ENCODE data around the gene CNTFR. TPM values are rescaled to one million over a fixed set of nuclear protein-coding genes. Genes with fewer than 3 reads are reported as not detected.

The CNTFR gene
- total and polyA plus RNA-seq, 3 experiments from 2014 or later, result not detected

DNA sequence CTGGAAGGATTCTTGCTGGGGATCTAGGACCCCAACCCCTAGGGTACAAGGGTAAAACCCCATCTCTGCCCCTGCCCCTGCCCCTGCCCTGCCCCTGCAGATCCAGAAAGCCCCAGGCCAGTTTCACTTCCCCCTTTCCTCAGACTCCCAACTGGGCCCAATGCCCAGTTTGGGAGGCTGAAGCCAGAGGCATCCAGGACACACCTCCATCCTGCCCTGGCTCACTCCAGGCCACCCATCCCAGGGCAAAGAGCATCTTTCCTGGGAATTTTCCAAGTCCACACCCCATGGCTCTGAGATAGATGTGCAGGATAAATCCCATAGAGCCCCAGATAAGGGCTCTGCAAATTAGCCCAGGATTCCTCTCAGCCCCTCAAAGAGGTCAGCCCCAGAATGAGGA is 17.4 kb downstream of the CNTFR start:
- H3K9me3 ChIP-seq (ENCODE audit: low read length), result no peaks in the 10 kb centered on the region
- POLR2A ChIA-PET, result no interaction called here
- H3K4me1 ChIP-seq (ENCODE audit: insufficient read depth, low read length), result no peaks in the 10 kb centered on the region
- peaks cover 0 to 4% (median 0%) of the 10 kb centered on the region in 3 donors for H3K4me1 Mint-ChIP-seq
- no peak overlapping the region for H3K27ac ChIP-seq (ENCODE audit: low read depth, low read length)
- DNase-seq, result no peak
- H3K4me3 Mint-ChIP-seq, result no peak overlapping the region
- H3K27me3 Mint-ChIP-seq, result peaks cover 22 to 58% of the 10 kb centered on the region in 2 donors
- no peaks in the 10 kb centered on the region for H3K36me3 Mint-ChIP-seq
- no peak overlapping the region for H3K27ac Mint-ChIP-seq
- peaks cover 2% of the 10 kb centered on the region for H3K27me3 ChIP-seq (ENCODE audit: insufficient read depth, low read length, poor library complexity, severe bottlenecking)
- H3K4me3 ChIP-seq (ENCODE audit: low read length), result no peak overlapping the region
- no peaks in the 10 kb centered on the region for H3K9me3 Mint-ChIP-seq
- H3K36me3 ChIP-seq (ENCODE audit: insufficient read depth, low read length), result no peaks in the 10 kb centered on the region
- CTCF ChIA-PET, result no interaction called here

- H3K36me3 Mint-ChIP-seq, result no peaks in the 10 kb centered on the region
- peaks cover 23 to 61% of the 10 kb centered on the region in 2 donors for H3K27me3 Mint-ChIP-seq
- no peaks in the 10 kb centered on the region for H3K36me3 ChIP-seq (ENCODE audit: insufficient read depth, low read length)
Measured at GRCh38 chr9:34571481-34571810, 18.1 kb downstream of the CNTFR start.

DNA sequence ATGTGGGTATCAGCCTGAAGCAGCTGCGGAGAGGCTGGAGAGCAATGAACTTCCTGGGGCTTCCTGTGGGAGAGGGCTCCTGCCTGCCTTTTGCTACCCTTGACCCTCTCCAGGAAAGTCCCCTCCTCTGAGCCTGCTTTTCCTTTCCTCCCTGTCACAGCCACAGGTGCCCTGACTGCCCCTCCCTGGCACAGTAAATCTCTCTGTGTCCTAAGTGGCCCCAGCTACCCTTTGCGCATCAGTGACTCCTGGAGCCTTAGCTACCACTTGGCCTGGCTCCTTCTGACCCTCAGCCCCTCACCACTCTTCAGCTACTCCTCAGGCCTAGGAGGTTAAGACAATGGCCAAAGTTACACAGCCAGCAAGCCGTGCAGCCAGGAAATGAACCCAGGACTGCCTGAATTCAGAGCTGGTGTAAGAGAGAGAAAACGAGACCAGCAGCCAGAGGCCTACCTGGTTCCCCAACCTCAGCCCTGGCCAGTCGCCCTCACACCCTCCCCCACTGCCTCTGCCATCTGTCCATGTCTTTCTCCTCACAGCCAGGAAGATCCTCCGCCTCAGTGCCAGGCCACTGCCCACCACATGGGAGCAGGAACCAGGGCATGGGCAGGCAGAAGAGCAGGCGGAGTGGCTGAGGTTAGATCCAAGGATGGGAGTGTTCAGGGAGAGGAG is 18.6 kb downstream of the CNTFR start:
- Histone ChIP-seq H3K4me3 (ENCODE audit: low read length) (no peak overlapping the region), H3K27ac (ENCODE audit: low read depth, low read length) (no peak overlapping the region), H3K27me3 (ENCODE audit: insufficient read depth, low read length, poor library complexity, severe bottlenecking) (peaks cover 2% of the 10 kb centered on the region), H3K4me1 (ENCODE audit: insufficient read depth, low read length) (no peaks in the 10 kb centered on the region), H3K36me3 (ENCODE audit: insufficient read depth, low read length) (no peaks in the 10 kb centered on the region), H3K9me3 (ENCODE audit: low read length) (no peaks in the 10 kb centered on the region)
- Mint-ChIP-seq H3K27me3 (peaks cover 20 to 57% of the 10 kb centered on the region in 2 donors), H3K4me3 (no peak overlapping the region), H3K27ac (peak overlapping the region in 1 of 8 donors; percentile 62), H3K36me3 (no peaks in the 10 kb centered on the region), H3K9me3 (no peaks in the 10 kb centered on the region), H3K4me1 (no peaks in the 10 kb centered on the region)
- ChIA-PET POLR2A (no interaction called here), CTCF (no interaction called here)
- no peak for DNase-seq

More at GRCh38 chr9:34571481-34571810, 18.1 kb downstream of the CNTFR start:
- Histone ChIP-seq H3K4me1 (ENCODE audit: insufficient read depth, low read length) (no peaks in the 10 kb centered on the region), H3K9me3 (ENCODE audit: low read length) (no peaks in the 10 kb centered on the region), H3K27me3 (ENCODE audit: insufficient read depth, low read length, poor library complexity, severe bottlenecking) (peaks cover 2% of the 10 kb centered on the region), H3K4me3 (ENCODE audit: low read length) (no peak overlapping the region), H3K27ac (ENCODE audit: low read depth, low read length) (no peak overlapping the region)
- H3K27ac Mint-ChIP-seq, result no peak overlapping the region
- ChIA-PET POLR2A (no interaction called here), CTCF (no interaction called here)
- H3K4me3 Mint-ChIP-seq, result no peak overlapping the region
- DNase-seq, result no peak
- peaks cover 0 to 2% (median 0%) of the 10 kb centered on the region in 3 donors for H3K4me1 Mint-ChIP-seq
- H3K9me3 Mint-ChIP-seq, result no peaks in the 10 kb centered on the region

DNA sequence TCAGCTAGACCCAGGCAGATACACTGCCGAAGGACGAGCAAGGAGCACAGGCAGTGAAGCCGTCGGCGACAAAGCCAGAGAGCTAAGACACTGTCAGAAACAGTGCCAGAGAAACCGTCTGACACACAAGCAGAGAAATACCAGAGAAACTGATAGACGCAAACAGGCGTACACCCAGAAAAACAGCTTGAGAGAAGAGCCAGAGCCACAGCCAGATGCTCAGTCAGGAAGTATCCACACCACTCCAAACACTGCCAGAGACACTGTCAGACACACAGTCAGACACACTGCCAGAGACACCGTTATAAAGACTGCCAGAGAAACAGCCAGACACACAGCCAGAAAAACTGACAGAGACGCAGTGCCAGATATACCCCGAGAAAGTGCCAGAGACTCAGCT is 19.1 kb downstream of the CNTFR start:
- Mint-ChIP-seq H3K9me3 (no peaks in the 10 kb centered on the region), H3K4me3 (no peak overlapping the region), H3K36me3 (no peaks in the 10 kb centered on the region), H3K27ac (no peak overlapping the region), H3K4me1 (no peaks in the 10 kb centered on the region), H3K27me3 (peaks cover 19 to 57% of the 10 kb centered on the region in 2 donors)
- Histone ChIP-seq H3K4me1 (ENCODE audit: insufficient read depth, low read length) (no peaks in the 10 kb centered on the region), H3K4me3 (ENCODE audit: low read length) (no peak overlapping the region), H3K27me3 (ENCODE audit: insufficient read depth, low read length, poor library complexity, severe bottlenecking) (peaks cover 2% of the 10 kb centered on the region), H3K36me3 (ENCODE audit: insufficient read depth, low read length) (no peaks in the 10 kb centered on the region), H3K27ac (ENCODE audit: low read depth, low read length) (no peak overlapping the region), H3K9me3 (ENCODE audit: low read length) (no peaks in the 10 kb centered on the region)
- DNase-seq, result no peak
- ChIA-PET POLR2A (no interaction called here), CTCF (no interaction called here)

- POLR2A ChIA-PET, result no interaction called here
- H3K36me3 ChIP-seq (ENCODE audit: insufficient read depth, low read length), result no peaks in the 10 kb centered on the region
- no peaks in the 10 kb centered on the region for H3K4me1 ChIP-seq (ENCODE audit: insufficient read depth, low read length)
- no peak overlapping the region for H3K27ac ChIP-seq (ENCODE audit: low read depth, low read length)
- peaks cover 2% of the 10 kb centered on the region for H3K27me3 ChIP-seq (ENCODE audit: insufficient read depth, low read length, poor library complexity, severe bottlenecking)
- H3K4me3 ChIP-seq (ENCODE audit: low read length), result no peak overlapping the region
- Mint-ChIP-seq H3K27ac (no peak overlapping the region), H3K9me3 (peaks cover 0 to 2% (median 0%) of the 10 kb centered on the region in 5 donors), H3K4me3 (no peak overlapping the region), H3K4me1 (no peaks in the 10 kb centered on the region), H3K36me3 (no peaks in the 10 kb centered on the region), H3K27me3 (peaks cover 13 to 59% of the 10 kb centered on the region in 2 donors)
- CTCF ChIA-PET, result no interaction called here
- no peak for DNase-seq
- no peaks in the 10 kb centered on the region for H3K9me3 ChIP-seq (ENCODE audit: low read length)
Measured at GRCh38 chr9:34568774-34569173, 20.8 kb downstream of the CNTFR start.

DNA sequence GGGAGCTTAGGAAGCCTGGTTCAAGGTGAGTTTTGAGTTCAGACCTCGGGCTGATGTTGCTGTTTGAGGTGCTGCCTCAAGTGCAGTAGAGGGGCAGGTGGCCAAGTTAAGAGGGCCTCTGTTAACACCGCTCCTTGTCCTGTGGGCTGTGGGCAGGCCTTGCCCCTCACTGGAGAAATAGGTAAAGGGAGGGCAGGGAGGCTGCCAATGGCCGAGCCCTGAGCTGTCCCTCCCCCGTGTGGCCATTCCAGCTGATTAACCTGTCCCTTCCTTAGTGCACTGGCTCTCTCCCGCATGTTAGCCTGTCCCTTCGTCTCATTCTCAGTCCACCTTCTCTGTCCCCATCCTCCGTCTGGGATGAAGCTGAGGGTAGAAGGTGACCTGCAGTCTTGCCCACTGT is 21.4 kb downstream of the CNTFR start:
- no peak for DNase-seq
- no peaks in the 10 kb centered on the region for H3K4me1 ChIP-seq (ENCODE audit: insufficient read depth, low read length)
- peaks cover 15 to 56% of the 10 kb centered on the region in 2 donors for H3K27me3 Mint-ChIP-seq
- ChIA-PET CTCF (no interaction called here), POLR2A (no interaction called here)
- no peak overlapping the region for H3K27ac ChIP-seq (ENCODE audit: low read depth, low read length)
- H3K27me3 ChIP-seq (ENCODE audit: insufficient read depth, low read length, poor library complexity, severe bottlenecking), result peaks cover 2% of the 10 kb centered on the region
- H3K9me3 ChIP-seq (ENCODE audit: low read length), result no peaks in the 10 kb centered on the region
- peaks cover 0 to 2% (median 0%) of the 10 kb centered on the region in 3 donors for H3K36me3 Mint-ChIP-seq
- H3K36me3 ChIP-seq (ENCODE audit: insufficient read depth, low read length), result no peaks in the 10 kb centered on the region
- H3K4me3 Mint-ChIP-seq, result no peak overlapping the region
- no peak overlapping the region for H3K4me3 ChIP-seq (ENCODE audit: low read length)
- H3K9me3 Mint-ChIP-seq, result peaks cover 0 to 2% (median 0%) of the 10 kb centered on the region in 5 donors
- H3K27ac Mint-ChIP-seq, result peak overlapping the region in 1 of 8 donors; percentile 85
- H3K4me1 Mint-ChIP-seq, result no peaks in the 10 kb centered on the region

DNA sequence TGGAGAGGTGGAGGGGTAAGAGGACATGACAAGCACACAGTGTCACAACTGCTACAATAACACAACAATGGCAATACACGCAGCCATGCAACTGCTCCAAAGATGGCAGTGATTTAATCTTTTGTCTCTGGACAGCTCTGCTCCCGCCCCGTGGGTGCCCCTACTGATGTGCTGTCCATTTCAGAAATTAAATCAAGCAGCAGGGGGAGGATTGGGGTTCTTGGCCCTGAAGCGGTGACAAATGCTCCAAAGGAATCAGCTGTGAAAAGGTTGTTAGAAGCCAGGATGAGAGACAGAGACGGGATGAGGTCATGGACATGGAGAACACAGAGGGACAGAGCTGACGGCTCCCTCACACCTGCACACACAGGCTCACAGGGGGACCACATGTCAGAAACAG is 22.6 kb downstream of the CNTFR start:
- H3K36me3 ChIP-seq (ENCODE audit: insufficient read depth, low read length), result no peaks in the 10 kb centered on the region
- no peak overlapping the region for H3K4me3 ChIP-seq (ENCODE audit: low read length)
- Mint-ChIP-seq H3K4me1 (no peaks in the 10 kb centered on the region), H3K4me3 (no peak overlapping the region), H3K9me3 (peaks cover 0 to 5% (median 2%) of the 10 kb centered on the region in 5 donors), H3K27me3 (peaks cover 13 to 50% of the 10 kb centered on the region in 2 donors), H3K36me3 (peaks cover 0 to 2% (median 0%) of the 10 kb centered on the region in 3 donors), H3K27ac (no peak overlapping the region)
- ChIA-PET POLR2A (no interaction called here), CTCF (no interaction called here)
- no peak overlapping the region for H3K27ac ChIP-seq (ENCODE audit: low read depth, low read length)
- no peaks in the 10 kb centered on the region for H3K4me1 ChIP-seq (ENCODE audit: insufficient read depth, low read length)
- H3K27me3 ChIP-seq (ENCODE audit: insufficient read depth, low read length, poor library complexity, severe bottlenecking), result no peaks in the 10 kb centered on the region
- DNase-seq, result no peak
- H3K9me3 ChIP-seq (ENCODE audit: low read length), result peaks cover 4% of the 10 kb centered on the region

DNA sequence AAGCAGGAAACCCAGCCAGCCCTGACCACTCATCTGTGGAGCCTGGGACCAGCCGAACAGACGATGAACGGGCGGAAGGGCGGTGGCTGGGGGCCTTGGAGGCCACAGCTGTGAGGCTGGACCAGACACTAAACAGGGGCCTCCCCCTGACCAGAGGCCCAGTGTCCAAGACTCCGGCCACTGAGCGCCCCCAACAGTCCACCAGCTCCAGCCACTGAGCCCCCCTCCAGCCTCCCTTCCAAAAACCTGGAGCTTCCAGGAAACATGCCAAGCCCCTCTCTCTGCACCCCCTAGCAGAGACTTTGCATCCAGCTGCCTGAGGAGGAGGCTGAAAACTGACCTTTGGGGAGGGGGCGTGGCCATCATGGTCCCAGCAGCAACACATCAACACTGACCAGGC is 23.2 kb downstream of the CNTFR start:
- no peaks in the 10 kb centered on the region for H3K27me3 ChIP-seq (ENCODE audit: insufficient read depth, low read length, poor library complexity, severe bottlenecking)

More for the DNA sequence above, 23.2 kb downstream of the CNTFR start:
- no peak overlapping the region for H3K27ac Mint-ChIP-seq
- Histone ChIP-seq H3K27ac (ENCODE audit: low read depth, low read length) (no peak overlapping the region), H3K9me3 (ENCODE audit: low read length) (peaks cover 5% of the 10 kb centered on the region), H3K36me3 (ENCODE audit: insufficient read depth, low read length) (no peaks in the 10 kb centered on the region), H3K4me1 (ENCODE audit: insufficient read depth, low read length) (no peaks in the 10 kb centered on the region), H3K4me3 (ENCODE audit: low read length) (no peak overlapping the region)
- ChIA-PET POLR2A (no interaction called here), CTCF (no interaction called here)
- H3K36me3 Mint-ChIP-seq, result peaks cover 0 to 2% (median 0%) of the 10 kb centered on the region in 3 donors
- H3K9me3 Mint-ChIP-seq, result peaks cover 0 to 5% (median 2%) of the 10 kb centered on the region in 5 donors
- no peak overlapping the region for H3K4me3 Mint-ChIP-seq
- DNase-seq, result no peak
- peaks cover 11 to 46% of the 10 kb centered on the region in 2 donors for H3K27me3 Mint-ChIP-seq
- H3K4me1 Mint-ChIP-seq, result no peaks in the 10 kb centered on the region

Measured in CD8-positive, alpha-beta memory T cell (primary cell).